WTC11 (cell line): ENCODE data around the gene CHIT1. TPM values are rescaled to one million over a fixed set of nuclear protein-coding genes. Genes with fewer than 3 reads are reported as not detected.

Experiments used
- ATAC-seq: fragments of 200-7000 bp; cut with Tn5 transposase; 2 replicates; pipeline ENCODE4 v1.10.0; 2021; ENCODE audit warnings: mild to moderate bottlenecking, moderate library complexity
- CTCF ChIA-PET: fragments of 300-600 bp; sonication (Branson Sonifier 250); formaldehyde crosslinking; loops from one replicate; lab custom pipeline; 2021; ENCODE audit warnings: antibody characterized with exemption; lab: Charles Lee
- POLR2A ChIA-PET: fragments of 350-600 bp; sonication (Branson Sonifier 250); formaldehyde crosslinking; loops from one replicate; lab custom pipeline; 2021; ENCODE audit warnings: antibody characterized with exemption; lab: Charles Lee
- DNase-seq: peaks from one replicate; pipeline ENCODE4 v3.0.0; 2021; ENCODE audit warnings: low spot score
- H3K27ac Mint-ChIP-seq: 2 replicates; pipeline ENCODE4 v1.8.0; 2021; ENCODE audit warnings: mixed read lengths
- H3K27me3 Mint-ChIP-seq: 2 replicates; pipeline ENCODE4 v1.8.0; 2021; ENCODE audit warnings: low read depth, mild to moderate bottlenecking, moderate library complexity, mixed read lengths
- H3K36me3 Mint-ChIP-seq: 2 replicates; pipeline ENCODE4 v1.8.0; 2021; ENCODE audit warnings: mixed read lengths
- H3K4me1 Mint-ChIP-seq: 2 replicates; pipeline ENCODE4 v1.8.0; 2022; ENCODE audit warnings: mixed read lengths
- H3K4me3 Mint-ChIP-seq: 2 replicates; pipeline ENCODE4 v1.8.0; 2021; ENCODE audit warnings: mild to moderate bottlenecking, moderate library complexity, mixed read lengths
- H3K9me3 Mint-ChIP-seq: 2 replicates; pipeline ENCODE4 v1.8.0; 2021; ENCODE audit warnings: mixed read lengths
- CREB1 ChIP-seq: sonication (generic); formaldehyde crosslinking; IDR thresholded peaks from 2 replicates; pipeline ENCODE4 v1.8.0; 2023; ENCODE audit warnings: mild to moderate bottlenecking, missing genetic modification reagents
- MXD4 ChIP-seq: fragments of 250-450 bp; sonication (Bioruptor Pico); IDR thresholded peaks from 2 replicates; pipeline ENCODE4 v1.8.0; 2021; ENCODE audit warnings: mild to moderate bottlenecking, moderate library complexity, borderline replicate concordance
- PRRX2 ChIP-seq: fragments of 250-450 bp; sonication (Bioruptor Pico); IDR thresholded peaks from 2 replicates; pipeline ENCODE4 v1.8.0; 2021; ENCODE audit warnings: mild to moderate bottlenecking
- RORB ChIP-seq: fragments of 250-450 bp; sonication (Bioruptor Pico); IDR thresholded peaks from 2 replicates; pipeline ENCODE4 v1.9.0; 2021; ENCODE audit warnings: mild to moderate bottlenecking
- ZNF121 ChIP-seq: sonication (generic); formaldehyde crosslinking; IDR thresholded peaks from 2 replicates; pipeline ENCODE4 v1.8.0; 2023; ENCODE audit warnings: missing genetic modification reagents
- ZNF263 ChIP-seq: sonication (generic); formaldehyde crosslinking; IDR thresholded peaks from 2 replicates; pipeline ENCODE4 v1.8.1; 2022; ENCODE audit warnings: low read depth, mild to moderate bottlenecking, moderate library complexity, missing genetic modification reagents
- ZNF396 ChIP-seq: fragments of 250-450 bp; sonication (Bioruptor Pico); IDR thresholded peaks from 2 replicates; pipeline ENCODE4 v1.8.0; 2021; ENCODE audit warnings: mild to moderate bottlenecking, moderate library complexity, borderline replicate concordance
- ZNF423 ChIP-seq: fragments of 250-450 bp; sonication (Bioruptor Pico); IDR thresholded peaks from 2 replicates; pipeline ENCODE4 v2.1.2; 2022; ENCODE audit warnings: mild to moderate bottlenecking, moderate library complexity
- total RNA-seq: library from RNA; stranded (reverse); gene quantifications from 3 replicates; pipeline ENCODE4 v1.2.3, GENCODE V29; 2021
- TF ChIP-seq, protein P1 (sequence below): fragments of 250-450 bp; sonication (Bioruptor Pico); conservative IDR thresholded peaks from 2 replicates; pipeline ENCODE4 v1.9.0; 2021; ENCODE audit warnings: mild to moderate bottlenecking
- TF ChIP-seq, protein P2 (sequence below): sonication (generic); formaldehyde crosslinking; IDR thresholded peaks from 2 replicates; pipeline ENCODE4 v1.8.1; 2023; ENCODE audit warnings: mild to moderate bottlenecking, missing genetic modification reagents, moderate library complexity
- TF ChIP-seq, protein P3 (sequence below): sonication (generic); formaldehyde crosslinking; IDR thresholded peaks from 2 replicates; pipeline ENCODE4 v1.8.0; 2022; ENCODE audit warnings: mild to moderate bottlenecking, missing genetic modification reagents
- TF ChIP-seq, protein P4 (sequence below): sonication (generic); formaldehyde crosslinking; IDR thresholded peaks from 2 replicates; pipeline ENCODE4 v1.8.1; 2023; ENCODE audit warnings: mild to moderate bottlenecking, missing genetic modification reagents, moderate library complexity
- TF ChIP-seq, protein P5 (sequence below): sonication (generic); formaldehyde crosslinking; IDR thresholded peaks from 2 replicates; pipeline ENCODE4 v1.8.0; 2022; ENCODE audit warnings: missing genetic modification reagents
- TF ChIP-seq, protein P6 (sequence below): sonication (generic); formaldehyde crosslinking; conservative IDR thresholded peaks from 2 replicates; pipeline ENCODE4 v1.8.1; 2022; ENCODE audit warnings: mild to moderate bottlenecking, missing genetic modification reagents
- TF ChIP-seq, protein P7 (sequence below): fragments of 200-600 bp; IDR thresholded peaks from 2 replicates; pipeline ENCODE4 v1.8.0; 2022; ENCODE audit warnings: antibody characterized with exemption
- TF ChIP-seq, protein P8 (sequence below): sonication (generic); formaldehyde crosslinking; IDR thresholded peaks from 2 replicates; pipeline ENCODE4 v1.8.1; 2022; ENCODE audit warnings: low read depth, mild to moderate bottlenecking, moderate library complexity, missing genetic modification reagents, borderline replicate concordance
- TF ChIP-seq, protein P9 (sequence below): sonication (generic); formaldehyde crosslinking; IDR thresholded peaks from 2 replicates; pipeline ENCODE4 v1.8.1; 2023; ENCODE audit warnings: mild to moderate bottlenecking, missing genetic modification reagents

CHIT1 gene
- total RNA-seq, 1 experiment from 2014 or later: 0.15 TPM

DNA sequence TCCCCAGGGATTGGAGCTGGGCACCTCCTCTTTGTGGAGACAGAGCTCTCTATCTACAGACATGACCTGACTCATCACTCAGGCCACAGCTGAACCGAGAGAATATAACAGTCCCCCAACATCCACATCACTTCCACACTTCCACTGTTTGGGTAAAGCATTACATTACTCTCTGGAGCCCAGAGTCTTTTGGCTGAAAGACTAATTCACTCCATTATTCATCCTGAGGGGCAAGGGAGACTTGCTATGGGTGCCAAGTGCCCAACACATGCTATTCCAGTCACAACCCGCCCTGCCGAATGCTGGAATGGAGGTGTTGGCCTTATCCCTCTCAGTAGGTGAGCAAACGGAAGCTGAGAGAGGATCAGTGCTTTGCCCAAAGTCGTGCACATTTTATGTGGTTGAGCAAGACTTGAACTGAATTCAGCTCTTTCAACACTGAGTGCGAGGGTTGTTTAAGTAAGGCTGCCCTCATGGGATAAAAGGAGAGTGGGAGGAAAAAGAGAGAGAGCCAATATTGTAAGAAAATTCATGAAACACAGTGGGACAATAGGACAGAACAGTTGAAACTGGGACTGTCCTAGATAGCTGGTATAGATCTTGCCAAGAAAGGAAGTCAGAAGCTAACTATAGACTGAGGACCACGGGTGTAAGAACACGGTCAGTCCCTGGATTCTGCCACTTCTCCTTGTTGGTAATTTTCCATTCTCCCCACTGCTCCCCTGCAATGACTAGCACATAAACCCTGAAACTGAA, 29.5 kb downstream of the CHIT1 start:
- no peak overlapping the region for H3K4me3 Mint-ChIP-seq
- TF ChIP-seq RORB (no peak), ZNF121 (no peak), CREB1 (CRISPR knock-in tag) (no peak), MXD4 (CRISPR knock-in tag) (no peak), ZNF263 (no peak), PRRX2 (CRISPR knock-in tag) (no peak), ZNF423 (no peak)
- TF ChIP-seq, protein P1, sequence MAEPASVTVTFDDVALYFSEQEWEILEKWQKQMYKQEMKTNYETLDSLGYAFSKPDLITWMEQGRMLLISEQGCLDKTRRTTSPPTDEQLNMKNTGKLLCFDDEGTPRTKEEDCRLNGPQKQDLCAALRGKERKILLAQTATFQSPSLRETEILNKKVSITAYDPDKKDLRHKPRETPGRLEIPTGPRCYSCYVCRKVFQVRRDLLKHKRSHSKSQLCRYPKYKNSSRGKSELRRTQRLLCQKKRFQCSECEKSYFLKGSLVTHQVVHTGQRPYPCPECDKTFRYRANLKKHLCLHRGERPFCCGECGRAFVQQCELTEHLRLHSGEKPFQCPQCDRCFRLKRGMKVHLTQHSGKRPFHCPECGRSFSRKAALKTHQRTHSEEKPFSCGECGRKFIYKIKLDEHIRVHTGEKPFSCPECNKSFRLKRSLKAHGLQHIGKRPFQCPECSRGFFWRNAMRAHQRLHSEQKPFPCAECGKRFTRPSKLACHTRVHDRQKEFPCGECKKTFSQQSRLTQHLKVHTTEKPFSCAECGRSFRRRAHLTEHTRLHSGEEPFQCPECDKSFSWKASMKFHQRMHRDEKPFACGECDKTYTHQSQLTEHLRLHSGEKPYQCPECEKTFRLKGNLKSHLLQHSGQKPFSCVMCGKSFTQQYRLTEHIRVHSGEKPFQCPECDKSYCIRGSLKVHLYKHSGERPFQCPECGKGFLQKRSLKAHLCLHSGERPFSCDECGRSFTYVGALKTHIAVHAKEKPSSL (CRISPR knock-in tag): no peak
- TF ChIP-seq, protein P2, sequence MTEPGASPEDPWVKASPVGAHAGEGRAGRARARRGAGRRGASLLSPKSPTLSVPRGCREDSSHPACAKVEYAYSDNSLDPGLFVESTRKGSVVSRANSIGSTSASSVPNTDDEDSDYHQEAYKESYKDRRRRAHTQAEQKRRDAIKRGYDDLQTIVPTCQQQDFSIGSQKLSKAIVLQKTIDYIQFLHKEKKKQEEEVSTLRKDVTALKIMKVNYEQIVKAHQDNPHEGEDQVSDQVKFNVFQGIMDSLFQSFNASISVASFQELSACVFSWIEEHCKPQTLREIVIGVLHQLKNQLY (CRISPR knock-in tag): no peak
- TF ChIP-seq, protein P3, sequence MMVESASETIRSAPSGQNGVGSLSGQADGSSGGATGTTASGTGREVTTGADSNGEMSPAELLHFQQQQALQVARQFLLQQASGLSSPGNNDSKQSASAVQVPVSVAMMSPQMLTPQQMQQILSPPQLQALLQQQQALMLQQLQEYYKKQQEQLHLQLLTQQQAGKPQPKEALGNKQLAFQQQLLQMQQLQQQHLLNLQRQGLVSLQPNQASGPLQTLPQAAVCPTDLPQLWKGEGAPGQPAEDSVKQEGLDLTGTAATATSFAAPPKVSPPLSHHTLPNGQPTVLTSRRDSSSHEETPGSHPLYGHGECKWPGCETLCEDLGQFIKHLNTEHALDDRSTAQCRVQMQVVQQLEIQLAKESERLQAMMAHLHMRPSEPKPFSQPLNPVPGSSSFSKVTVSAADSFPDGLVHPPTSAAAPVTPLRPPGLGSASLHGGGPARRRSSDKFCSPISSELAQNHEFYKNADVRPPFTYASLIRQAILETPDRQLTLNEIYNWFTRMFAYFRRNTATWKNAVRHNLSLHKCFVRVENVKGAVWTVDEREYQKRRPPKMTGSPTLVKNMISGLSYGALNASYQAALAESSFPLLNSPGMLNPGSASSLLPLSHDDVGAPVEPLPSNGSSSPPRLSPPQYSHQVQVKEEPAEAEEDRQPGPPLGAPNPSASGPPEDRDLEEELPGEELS (CRISPR knock-in tag): no peak
- TF ChIP-seq, protein P4, sequence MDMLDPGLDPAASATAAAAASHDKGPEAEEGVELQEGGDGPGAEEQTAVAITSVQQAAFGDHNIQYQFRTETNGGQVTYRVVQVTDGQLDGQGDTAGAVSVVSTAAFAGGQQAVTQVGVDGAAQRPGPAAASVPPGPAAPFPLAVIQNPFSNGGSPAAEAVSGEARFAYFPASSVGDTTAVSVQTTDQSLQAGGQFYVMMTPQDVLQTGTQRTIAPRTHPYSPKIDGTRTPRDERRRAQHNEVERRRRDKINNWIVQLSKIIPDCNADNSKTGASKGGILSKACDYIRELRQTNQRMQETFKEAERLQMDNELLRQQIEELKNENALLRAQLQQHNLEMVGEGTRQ (CRISPR knock-in tag): no peak
- TF ChIP-seq, protein P5, sequence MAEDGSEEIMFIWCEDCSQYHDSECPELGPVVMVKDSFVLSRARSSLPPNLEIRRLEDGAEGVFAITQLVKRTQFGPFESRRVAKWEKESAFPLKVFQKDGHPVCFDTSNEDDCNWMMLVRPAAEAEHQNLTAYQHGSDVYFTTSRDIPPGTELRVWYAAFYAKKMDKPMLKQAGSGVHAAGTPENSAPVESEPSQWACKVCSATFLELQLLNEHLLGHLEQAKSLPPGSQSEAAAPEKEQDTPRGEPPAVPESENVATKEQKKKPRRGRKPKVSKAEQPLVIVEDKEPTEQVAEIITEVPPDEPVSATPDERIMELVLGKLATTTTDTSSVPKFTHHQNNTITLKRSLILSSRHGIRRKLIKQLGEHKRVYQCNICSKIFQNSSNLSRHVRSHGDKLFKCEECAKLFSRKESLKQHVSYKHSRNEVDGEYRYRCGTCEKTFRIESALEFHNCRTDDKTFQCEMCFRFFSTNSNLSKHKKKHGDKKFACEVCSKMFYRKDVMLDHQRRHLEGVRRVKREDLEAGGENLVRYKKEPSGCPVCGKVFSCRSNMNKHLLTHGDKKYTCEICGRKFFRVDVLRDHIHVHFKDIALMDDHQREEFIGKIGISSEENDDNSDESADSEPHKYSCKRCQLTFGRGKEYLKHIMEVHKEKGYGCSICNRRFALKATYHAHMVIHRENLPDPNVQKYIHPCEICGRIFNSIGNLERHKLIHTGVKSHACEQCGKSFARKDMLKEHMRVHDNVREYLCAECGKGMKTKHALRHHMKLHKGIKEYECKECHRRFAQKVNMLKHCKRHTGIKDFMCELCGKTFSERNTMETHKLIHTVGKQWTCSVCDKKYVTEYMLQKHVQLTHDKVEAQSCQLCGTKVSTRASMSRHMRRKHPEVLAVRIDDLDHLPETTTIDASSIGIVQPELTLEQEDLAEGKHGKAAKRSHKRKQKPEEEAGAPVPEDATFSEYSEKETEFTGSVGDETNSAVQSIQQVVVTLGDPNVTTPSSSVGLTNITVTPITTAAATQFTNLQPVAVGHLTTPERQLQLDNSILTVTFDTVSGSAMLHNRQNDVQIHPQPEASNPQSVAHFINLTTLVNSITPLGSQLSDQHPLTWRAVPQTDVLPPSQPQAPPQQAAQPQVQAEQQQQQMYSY (CRISPR knock-in tag): no peak
- TF ChIP-seq, protein P6, sequence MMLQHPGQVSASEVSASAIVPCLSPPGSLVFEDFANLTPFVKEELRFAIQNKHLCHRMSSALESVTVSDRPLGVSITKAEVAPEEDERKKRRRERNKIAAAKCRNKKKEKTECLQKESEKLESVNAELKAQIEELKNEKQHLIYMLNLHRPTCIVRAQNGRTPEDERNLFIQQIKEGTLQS (CRISPR knock-in tag): no peak
- ChIA-PET CTCF (interaction anchor here (0.8 to 2.3 kb wide), 6 partner anchors 16 to 161 kb away, joined by 3 to 12 read pairs (median 5); partner anchors contain the start of gene ADORA1), POLR2A (no interaction called here)
- ATAC-seq (no peak), DNase-seq (no peak)
- H3K36me3 Mint-ChIP-seq: no peaks in the 10 kb centered on the region
- H3K4me1 Mint-ChIP-seq: no peaks in the 10 kb centered on the region
- H3K27ac Mint-ChIP-seq: no peak overlapping the region
- H3K27me3 Mint-ChIP-seq: peaks cover 3% of the 10 kb centered on the region; the same call in 1 of the 2 replicates
- H3K9me3 Mint-ChIP-seq: peaks cover 6% of the 10 kb centered on the region; the same call in 1 of the 2 replicates

DNA sequence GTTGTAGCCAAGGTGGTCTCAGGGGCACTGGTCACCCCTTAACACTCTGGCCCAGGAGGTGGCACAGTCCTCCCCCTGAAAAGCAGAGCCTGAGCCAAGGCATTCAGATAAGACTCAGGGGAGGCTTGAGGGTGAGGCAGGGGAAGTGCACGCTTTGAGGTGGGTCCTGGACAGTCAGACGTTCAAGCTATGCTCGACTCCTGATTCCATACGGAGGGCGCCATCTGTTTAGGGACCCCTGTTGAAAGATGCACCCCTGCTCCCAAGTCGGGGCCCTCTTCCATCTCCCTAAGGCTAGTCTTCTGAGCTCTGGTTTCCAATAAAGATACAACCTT, 30.0 kb downstream of the CHIT1 start:
- Mint-ChIP-seq H3K27me3 (peaks cover 3% of the 10 kb centered on the region; the same call in 1 of the 2 replicates), H3K27ac (no peak overlapping the region), H3K4me1 (no peaks in the 10 kb centered on the region), H3K4me3 (no peak overlapping the region), H3K36me3 (no peaks in the 10 kb centered on the region), H3K9me3 (peaks cover 6% of the 10 kb centered on the region; the same call in 1 of the 2 replicates)
- POLR2A ChIA-PET: no interaction called here
- DNase-seq (no peak), ATAC-seq (no peak)
- CTCF ChIA-PET: interaction anchor here (1.1 to 2.3 kb wide), 4 partner anchors 17 to 160 kb away, joined by 4 to 12 read pairs (median 6); no protein-coding TSS in a partner anchor
- TF ChIP-seq, protein P7, sequence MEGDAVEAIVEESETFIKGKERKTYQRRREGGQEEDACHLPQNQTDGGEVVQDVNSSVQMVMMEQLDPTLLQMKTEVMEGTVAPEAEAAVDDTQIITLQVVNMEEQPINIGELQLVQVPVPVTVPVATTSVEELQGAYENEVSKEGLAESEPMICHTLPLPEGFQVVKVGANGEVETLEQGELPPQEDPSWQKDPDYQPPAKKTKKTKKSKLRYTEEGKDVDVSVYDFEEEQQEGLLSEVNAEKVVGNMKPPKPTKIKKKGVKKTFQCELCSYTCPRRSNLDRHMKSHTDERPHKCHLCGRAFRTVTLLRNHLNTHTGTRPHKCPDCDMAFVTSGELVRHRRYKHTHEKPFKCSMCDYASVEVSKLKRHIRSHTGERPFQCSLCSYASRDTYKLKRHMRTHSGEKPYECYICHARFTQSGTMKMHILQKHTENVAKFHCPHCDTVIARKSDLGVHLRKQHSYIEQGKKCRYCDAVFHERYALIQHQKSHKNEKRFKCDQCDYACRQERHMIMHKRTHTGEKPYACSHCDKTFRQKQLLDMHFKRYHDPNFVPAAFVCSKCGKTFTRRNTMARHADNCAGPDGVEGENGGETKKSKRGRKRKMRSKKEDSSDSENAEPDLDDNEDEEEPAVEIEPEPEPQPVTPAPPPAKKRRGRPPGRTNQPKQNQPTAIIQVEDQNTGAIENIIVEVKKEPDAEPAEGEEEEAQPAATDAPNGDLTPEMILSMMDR: no peak
- no peak for TF ChIP-seq ZNF396 (CRISPR knock-in tag)
- TF ChIP-seq, protein P8, sequence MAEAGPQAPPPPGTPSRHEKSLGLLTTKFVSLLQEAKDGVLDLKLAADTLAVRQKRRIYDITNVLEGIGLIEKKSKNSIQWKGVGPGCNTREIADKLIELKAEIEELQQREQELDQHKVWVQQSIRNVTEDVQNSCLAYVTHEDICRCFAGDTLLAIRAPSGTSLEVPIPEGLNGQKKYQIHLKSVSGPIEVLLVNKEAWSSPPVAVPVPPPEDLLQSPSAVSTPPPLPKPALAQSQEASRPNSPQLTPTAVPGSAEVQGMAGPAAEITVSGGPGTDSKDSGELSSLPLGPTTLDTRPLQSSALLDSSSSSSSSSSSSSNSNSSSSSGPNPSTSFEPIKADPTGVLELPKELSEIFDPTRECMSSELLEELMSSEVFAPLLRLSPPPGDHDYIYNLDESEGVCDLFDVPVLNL (CRISPR knock-in tag): no peak
- TF ChIP-seq, protein P9, sequence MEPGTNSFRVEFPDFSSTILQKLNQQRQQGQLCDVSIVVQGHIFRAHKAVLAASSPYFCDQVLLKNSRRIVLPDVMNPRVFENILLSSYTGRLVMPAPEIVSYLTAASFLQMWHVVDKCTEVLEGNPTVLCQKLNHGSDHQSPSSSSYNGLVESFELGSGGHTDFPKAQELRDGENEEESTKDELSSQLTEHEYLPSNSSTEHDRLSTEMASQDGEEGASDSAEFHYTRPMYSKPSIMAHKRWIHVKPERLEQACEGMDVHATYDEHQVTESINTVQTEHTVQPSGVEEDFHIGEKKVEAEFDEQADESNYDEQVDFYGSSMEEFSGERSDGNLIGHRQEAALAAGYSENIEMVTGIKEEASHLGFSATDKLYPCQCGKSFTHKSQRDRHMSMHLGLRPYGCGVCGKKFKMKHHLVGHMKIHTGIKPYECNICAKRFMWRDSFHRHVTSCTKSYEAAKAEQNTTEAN (CRISPR knock-in tag): no peak
